Activated CD4-positive, alpha-beta memory T cell treated with anti-CD3 and anti-CD28 coated beads for 36 hours (primary cell): ENCODE results near the gene UHMK1. TPM values are rescaled to one million over a fixed set of nuclear protein-coding genes. Genes with fewer than 3 reads are reported as not detected.
A peak's percentile ranks its signal among the peaks of the same experiment; 100 is the strongest.
"Not testable (repeated sequence)": the region's sequence is repeated elsewhere in the genome, so short reads cannot be mapped to it uniquely, and the experiment has no call there.

Experiments
- CTCF ChIA-PET: fragments of 350-600 bp; sonication (Branson Sonifier 250); formaldehyde crosslinking; loops from one replicate; lab custom pipeline; 2021; ENCODE audit warnings: antibody characterized with exemption, inconsistent platforms; lab: Charles Lee
- POLR2A ChIA-PET: fragments of 350-600 bp; sonication (Branson Sonifier 250); formaldehyde crosslinking; loops from one replicate; lab custom pipeline; 2021; ENCODE audit warnings: antibody characterized with exemption; lab: Charles Lee
- DNase-seq: peaks from one replicate; pipeline ENCODE4 v3.0.0-alpha.2; 2020
- H3K27ac Mint-ChIP-seq: one replicate; pipeline ENCODE4 v1.8.0; 2021; ENCODE audit warnings: mixed read lengths
- H3K27me3 Mint-ChIP-seq: one replicate; pipeline ENCODE4 v1.8.0; 2021; ENCODE audit warnings: mixed read lengths
- H3K36me3 Mint-ChIP-seq: one replicate; pipeline ENCODE4 v1.8.0; 2021; ENCODE audit warnings: mixed read lengths
- H3K4me1 Mint-ChIP-seq: one replicate; pipeline ENCODE4 v1.8.0; 2021; ENCODE audit warnings: low read depth, mixed read lengths
- H3K4me3 Mint-ChIP-seq: one replicate; pipeline ENCODE4 v1.8.0; 2021; ENCODE audit warnings: mild to moderate bottlenecking, mixed read lengths
- H3K9me3 Mint-ChIP-seq: one replicate; pipeline ENCODE4 v1.8.0; 2021; ENCODE audit warnings: mixed read lengths
- intact Hi-C: fragments of 100-400 bp; cut with micrococcal nuclease; formaldehyde crosslinking; loops from one replicate; pipeline ENCODE4 v1.15.1; 2023
- total RNA-seq, 2 experiments: library from RNA; stranded (reverse); gene quantifications; one replicate each; pipeline ENCODE4 v1.2.3, GENCODE V29; 2021

The UHMK1 gene
- total RNA-seq, 2 experiments from 2014 or later, result 51.0 to 51.6 TPM

GRCh38 chr1:162485236-162485635, 12.4 kb upstream of the UHMK1 start:
- intact Hi-C loops, result no loop called here
- DNase-seq, result no peak
- Mint-ChIP-seq H3K27ac (no peak overlapping the region), H3K9me3 (no peaks in the 10 kb centered on the region), H3K36me3 (peaks cover under 1% of the 10 kb centered on the region), H3K27me3 (peaks cover 22% of the 10 kb centered on the region), H3K4me1 (no peaks in the 10 kb centered on the region), H3K4me3 (no peak overlapping the region)
- POLR2A ChIA-PET, result no interaction called here
- CTCF ChIA-PET, result no interaction called here

GRCh38 chr1:162487241-162487640, 10.4 kb upstream of the UHMK1 start:
- POLR2A ChIA-PET, result no interaction called here

GRCh38 chr1:162488219-162488618, 9.4 kb upstream of the UHMK1 start:
- Mint-ChIP-seq H3K9me3 (no peaks in the 10 kb centered on the region), H3K4me3 (no peak overlapping the region), H3K4me1 (no peaks in the 10 kb centered on the region), H3K27ac (no peak overlapping the region), H3K27me3 (peaks cover 24% of the 10 kb centered on the region), H3K36me3 (no peaks in the 10 kb centered on the region)
- ChIA-PET CTCF (no interaction called here), POLR2A (no interaction called here)
- no peak for DNase-seq
- intact Hi-C loops, result no loop called here

More at GRCh38 chr1:162487241-162487640, 10.4 kb upstream of the UHMK1 start:
- intact Hi-C loops, result no loop called here
- H3K9me3 Mint-ChIP-seq, result no peaks in the 10 kb centered on the region
- no peak overlapping the region for H3K27ac Mint-ChIP-seq
- no peak overlapping the region for H3K4me3 Mint-ChIP-seq
- CTCF ChIA-PET, result no interaction called here
- no peaks in the 10 kb centered on the region for H3K36me3 Mint-ChIP-seq
- no peaks in the 10 kb centered on the region for H3K4me1 Mint-ChIP-seq
- DNase-seq, result no peak
- peaks cover 26% of the 10 kb centered on the region for H3K27me3 Mint-ChIP-seq

GRCh38 chr1:162495531-162496233, 1.9 kb upstream of the UHMK1 start:
- Mint-ChIP-seq H3K4me1 (peaks cover 27% of the 10 kb centered on the region), H3K27ac (peak overlapping the region; percentile 13)
- H3K9me3 Mint-ChIP-seq, H3K36me3 Mint-ChIP-seq, H3K27me3 Mint-ChIP-seq, POLR2A ChIA-PET, H3K4me3 Mint-ChIP-seq, CTCF ChIA-PET, DNase-seq: not testable (repeated sequence)
- intact Hi-C loops, result loop anchor here (5.0 to 10.0 kb wide), 3 partner anchors 42 to 827 kb away; partner anchors contain the start of genes ATF6 and NUF2

- no peaks in the 10 kb centered on the region for H3K9me3 Mint-ChIP-seq
- peaks cover 16% of the 10 kb centered on the region for H3K36me3 Mint-ChIP-seq
- peak overlapping the region; percentile 85 for H3K27ac Mint-ChIP-seq
- no peak for DNase-seq
- intact Hi-C loops, result loop anchor here (1.0 to 10.0 kb wide), 4 partner anchors 40 to 825 kb away; partner anchors contain the start of genes ATF6, NUF2 and UAP1
- H3K4me3 Mint-ChIP-seq, result peak overlapping the region; percentile 98
- POLR2A ChIA-PET, result no interaction called here
- H3K27me3 Mint-ChIP-seq, result no peaks in the 10 kb centered on the region
- CTCF ChIA-PET, result no interaction called here
- H3K4me1 Mint-ChIP-seq, result peaks cover 32% of the 10 kb centered on the region
Measured at GRCh38 chr1:162497104-162497722, 405 bp upstream of the UHMK1 start.

GRCh38 chr1:162498496-162498810, 835 bp downstream of the UHMK1 start:
- ChIA-PET POLR2A (interaction anchor here (1.3 kb wide), 1 partner anchor 63 kb away, joined by 3 read pairs; the partner anchor contains the start of gene UAP1), CTCF (interaction anchor here (1.3 kb wide), 1 partner anchor 37 kb away, joined by 4 read pairs; no protein-coding TSS in a partner anchor)
- H3K4me1 Mint-ChIP-seq, result peaks cover 34% of the 10 kb centered on the region
- peak overlapping the region; percentile 98 for H3K4me3 Mint-ChIP-seq
- no peaks in the 10 kb centered on the region for H3K27me3 Mint-ChIP-seq
- intact Hi-C loops, result loop anchor here (5.0 to 10.0 kb wide), 3 partner anchors 39 to 824 kb away; partner anchors contain the start of genes ATF6 and NUF2
- DNase-seq, result no peak
- no peaks in the 10 kb centered on the region for H3K9me3 Mint-ChIP-seq
- H3K27ac Mint-ChIP-seq, result peak overlapping the region; percentile 85
- peaks cover 21% of the 10 kb centered on the region for H3K36me3 Mint-ChIP-seq

GRCh38 chr1:162500805-162501204, 3.2 kb downstream of the UHMK1 start:
- no peak overlapping the region for H3K27ac Mint-ChIP-seq
- POLR2A ChIA-PET, result no interaction called here

GRCh38 chr1:162502077-162502476, 4.5 kb downstream of the UHMK1 start:
- CTCF ChIA-PET, result no interaction called here
- Mint-ChIP-seq H3K36me3 (peaks cover 36% of the 10 kb centered on the region), H3K4me1 (peaks cover 30% of the 10 kb centered on the region)

More at GRCh38 chr1:162500805-162501204, 3.2 kb downstream of the UHMK1 start:
- no peak for DNase-seq
- CTCF ChIA-PET, result no interaction called here
- peaks cover 29% of the 10 kb centered on the region for H3K36me3 Mint-ChIP-seq
- H3K9me3 Mint-ChIP-seq, result no peaks in the 10 kb centered on the region
- intact Hi-C loops, result no loop called here
- no peaks in the 10 kb centered on the region for H3K27me3 Mint-ChIP-seq
- peaks cover 34% of the 10 kb centered on the region for H3K4me1 Mint-ChIP-seq
- H3K4me3 Mint-ChIP-seq, result no peak overlapping the region

GRCh38 chr1:162502928-162503327, 5.3 kb downstream of the UHMK1 start:
- no peak overlapping the region for H3K4me3 Mint-ChIP-seq
- POLR2A ChIA-PET, result no interaction called here
- intact Hi-C loops, result no loop called here
- no peak overlapping the region for H3K27ac Mint-ChIP-seq
- CTCF ChIA-PET, result no interaction called here
- H3K36me3 Mint-ChIP-seq, result peaks cover 39% of the 10 kb centered on the region
- H3K27me3 Mint-ChIP-seq, result no peaks in the 10 kb centered on the region
- H3K4me1 Mint-ChIP-seq, result peaks cover 26% of the 10 kb centered on the region
- H3K9me3 Mint-ChIP-seq, result no peaks in the 10 kb centered on the region
- DNase-seq, result no peak

More at GRCh38 chr1:162502077-162502476, 4.5 kb downstream of the UHMK1 start:
- H3K4me3 Mint-ChIP-seq, result no peak overlapping the region
- DNase-seq, result no peak
- no peaks in the 10 kb centered on the region for H3K27me3 Mint-ChIP-seq
- H3K9me3 Mint-ChIP-seq, result no peaks in the 10 kb centered on the region
- POLR2A ChIA-PET, result no interaction called here
- intact Hi-C loops, result no loop called here
- H3K27ac Mint-ChIP-seq, result no peak overlapping the region

- DNase-seq, result no peak
- Mint-ChIP-seq H3K36me3 (peaks cover 22% of the 10 kb centered on the region), H3K4me3 (no peak overlapping the region), H3K9me3 (no peaks in the 10 kb centered on the region), H3K4me1 (no peaks in the 10 kb centered on the region), H3K27me3 (no peaks in the 10 kb centered on the region), H3K27ac (no peak overlapping the region)
- intact Hi-C loops, result no loop called here
- ChIA-PET POLR2A (interaction anchor here (1.1 kb wide), 1 partner anchor 33 kb away, joined by 3 read pairs; no protein-coding TSS in a partner anchor), CTCF (no interaction called here)
Measured at GRCh38 chr1:162527314-162527713, 29.7 kb downstream of the UHMK1 start.

- Mint-ChIP-seq H3K27ac (no peak overlapping the region), H3K9me3 (no peaks in the 10 kb centered on the region), H3K36me3 (peaks cover 3% of the 10 kb centered on the region), H3K4me3 (no peak overlapping the region), H3K27me3 (no peaks in the 10 kb centered on the region), H3K4me1 (no peaks in the 10 kb centered on the region)
- ChIA-PET CTCF (no interaction called here), POLR2A (no interaction called here)
- no peak for DNase-seq
- intact Hi-C loops, result no loop called here
Measured at GRCh38 chr1:162530307-162530987, 32.8 kb downstream of the UHMK1 start.

- ChIA-PET POLR2A (no interaction called here), CTCF (no interaction called here)
- H3K36me3 Mint-ChIP-seq, result peaks cover 3% of the 10 kb centered on the region
- no peaks in the 10 kb centered on the region for H3K27me3 Mint-ChIP-seq
- intact Hi-C loops, result no loop called here
- DNase-seq, result no peak
- H3K4me1 Mint-ChIP-seq, result no peaks in the 10 kb centered on the region
- H3K9me3 Mint-ChIP-seq, result no peaks in the 10 kb centered on the region
- H3K4me3 Mint-ChIP-seq, result no peak overlapping the region
- no peak overlapping the region for H3K27ac Mint-ChIP-seq
Measured at GRCh38 chr1:162530988-162531319, 33.3 kb downstream of the UHMK1 start.
